Non-pigmented ciliary epithelial cell (primary cell): ENCODE results near the gene RAB4A.

Experiments used
- DNase-seq: peaks from one replicate; pipeline ENCODE4 v3.0.0-alpha.2; 2010; ENCODE audit warnings: low read depth

RAB4A gene

GRCh38 chr1:229339520-229339919 is 68.6 kb downstream of the RAB4A start:
- DNase-seq: no peak

- no peak for DNase-seq
Measured at GRCh38 chr1:229340496-229340895, 69.6 kb downstream of the RAB4A start.

GRCh38 chr1:229341774-229342655 is 71.1 kb downstream of the RAB4A start:
- DNase-seq: no peak

DNA sequence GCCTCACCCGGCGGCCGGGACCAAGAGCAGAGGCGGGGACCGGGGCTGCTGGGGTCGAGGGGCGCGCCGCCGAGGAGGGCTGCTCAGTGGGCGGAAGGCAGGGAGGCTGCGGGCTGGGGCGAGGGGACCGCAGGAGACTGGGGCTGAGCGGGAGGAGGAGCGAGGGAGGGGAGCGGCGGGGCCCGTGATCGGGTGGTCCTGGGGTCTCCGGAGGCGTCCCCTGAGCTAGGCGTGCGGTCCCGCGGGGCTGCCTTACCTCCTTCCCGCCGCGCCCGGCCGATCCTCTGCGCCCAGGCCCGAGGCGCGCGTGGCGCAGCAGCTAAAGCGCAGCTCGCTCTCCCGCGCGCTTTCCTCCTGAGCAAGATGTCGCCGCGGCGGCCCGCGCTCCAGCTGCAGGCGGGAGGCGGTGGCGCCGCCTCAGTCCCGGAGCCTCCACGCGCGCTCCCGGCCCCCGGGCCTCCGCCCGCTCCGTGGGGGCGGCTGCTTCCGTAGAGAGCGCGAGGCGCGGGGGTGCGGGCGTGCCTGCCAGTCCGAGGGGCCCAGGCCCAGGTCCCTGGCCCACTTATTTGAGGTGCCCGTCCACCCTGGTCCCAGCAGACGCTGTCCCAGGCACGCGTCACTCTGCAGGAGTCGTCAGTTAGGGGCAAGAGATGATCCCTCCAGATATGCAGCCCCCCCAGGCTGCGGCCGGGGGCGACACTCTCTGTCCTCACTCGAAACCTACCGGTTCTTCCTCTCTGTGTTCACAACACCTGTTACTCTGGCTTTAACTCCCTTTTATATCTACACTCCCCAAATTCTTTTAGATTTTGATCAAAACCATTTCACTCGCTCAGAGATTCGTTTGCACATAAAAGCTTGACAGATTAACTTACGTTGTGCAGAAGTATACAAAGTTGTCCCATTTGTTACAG is 72.0 kb downstream of the RAB4A start, which contains the start of gene CCSAP:
Gene CCSAP (minus strand): TSS at position 392 of the 914 bp plus-strand sequence. CDS start 582 bp downstream, outside the sequence.
- DNase-seq: no peak

- DNase-seq: no peak
Measured at GRCh38 chr1:229344139-229344538, 73.2 kb downstream of the RAB4A start.

DNA sequence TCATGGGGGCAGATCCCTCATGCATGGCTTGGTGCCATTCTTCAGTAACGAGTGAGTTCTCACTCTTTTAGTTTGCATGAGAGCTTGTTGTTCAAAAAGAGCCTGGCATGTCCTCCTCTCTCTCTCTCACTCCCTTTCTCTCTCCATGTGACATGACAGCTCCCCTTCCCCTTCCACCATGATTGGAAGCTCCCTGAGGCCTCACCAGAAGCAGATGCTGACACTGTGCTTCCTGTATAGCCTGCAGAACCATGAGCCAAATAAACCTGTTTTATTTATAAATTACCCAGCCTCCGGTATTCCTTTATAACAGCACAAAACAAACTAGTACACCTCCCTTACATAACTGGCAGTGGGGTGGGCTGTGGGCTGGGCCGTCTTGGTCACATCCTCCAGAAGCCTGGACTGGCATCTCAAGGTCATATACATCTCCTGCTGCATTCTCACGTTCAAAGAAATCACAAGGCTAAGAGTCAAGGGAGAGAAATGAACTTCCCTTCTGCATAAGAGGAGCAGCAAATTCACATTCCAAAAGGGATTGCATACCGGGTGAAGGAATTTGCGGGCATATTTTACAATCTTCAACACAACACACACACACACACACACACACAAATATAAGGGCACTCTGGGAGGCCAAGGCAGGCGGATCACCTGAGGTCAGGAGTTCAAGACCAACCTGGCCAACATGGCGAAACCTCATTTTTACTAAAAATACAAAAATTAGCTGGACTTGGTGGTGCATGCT is 74.2 kb downstream of the RAB4A start:
- no peak for DNase-seq

DNA sequence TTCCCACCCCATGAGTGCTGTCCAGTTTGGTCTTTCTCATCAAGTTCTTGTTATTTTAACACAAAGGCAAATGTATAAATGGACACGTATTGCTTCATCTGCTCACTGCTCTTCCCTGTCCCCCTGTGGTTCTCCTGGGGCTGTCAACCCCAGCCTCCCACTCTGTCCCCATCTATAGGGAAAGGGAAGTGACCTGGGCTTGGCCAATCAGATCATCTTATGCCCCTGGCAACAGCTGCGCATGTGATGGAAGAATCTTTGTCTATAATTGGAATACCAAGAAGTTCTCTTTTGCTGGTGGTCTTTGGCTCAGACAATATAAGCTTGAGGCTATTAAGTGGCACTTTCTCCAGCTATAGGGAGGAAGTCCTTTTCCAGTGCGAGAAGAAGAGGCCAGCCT is 76.6 kb downstream of the RAB4A start:
- DNase-seq: no peak

GRCh38 chr1:229349463-229350385 is 78.8 kb downstream of the RAB4A start:
- no peak for DNase-seq

GRCh38 chr1:229352975-229353374 is 82.1 kb downstream of the RAB4A start:
- no peak for DNase-seq

DNA sequence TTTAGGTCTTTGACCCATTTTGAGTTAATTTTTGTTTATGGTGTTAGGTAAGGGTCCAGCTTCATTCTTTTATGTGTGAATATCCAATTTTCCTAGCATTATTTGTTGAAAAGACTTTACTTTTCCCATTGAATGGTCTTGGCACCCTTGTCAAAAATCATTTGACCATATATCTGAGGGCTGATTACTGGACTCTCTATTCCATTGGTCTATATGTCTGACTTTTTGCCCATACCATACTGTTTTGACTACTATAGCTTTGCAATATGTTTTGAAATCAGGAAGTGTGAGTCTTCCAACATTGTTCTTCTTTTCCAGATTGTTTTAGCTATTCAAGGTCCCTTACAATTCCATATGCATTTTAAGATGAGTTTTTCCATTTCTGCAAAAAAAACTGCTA is 83.3 kb downstream of the RAB4A start:
- no peak for DNase-seq
